ENCODE results near the gene TNS1.

Gene TNS1

DNA sequence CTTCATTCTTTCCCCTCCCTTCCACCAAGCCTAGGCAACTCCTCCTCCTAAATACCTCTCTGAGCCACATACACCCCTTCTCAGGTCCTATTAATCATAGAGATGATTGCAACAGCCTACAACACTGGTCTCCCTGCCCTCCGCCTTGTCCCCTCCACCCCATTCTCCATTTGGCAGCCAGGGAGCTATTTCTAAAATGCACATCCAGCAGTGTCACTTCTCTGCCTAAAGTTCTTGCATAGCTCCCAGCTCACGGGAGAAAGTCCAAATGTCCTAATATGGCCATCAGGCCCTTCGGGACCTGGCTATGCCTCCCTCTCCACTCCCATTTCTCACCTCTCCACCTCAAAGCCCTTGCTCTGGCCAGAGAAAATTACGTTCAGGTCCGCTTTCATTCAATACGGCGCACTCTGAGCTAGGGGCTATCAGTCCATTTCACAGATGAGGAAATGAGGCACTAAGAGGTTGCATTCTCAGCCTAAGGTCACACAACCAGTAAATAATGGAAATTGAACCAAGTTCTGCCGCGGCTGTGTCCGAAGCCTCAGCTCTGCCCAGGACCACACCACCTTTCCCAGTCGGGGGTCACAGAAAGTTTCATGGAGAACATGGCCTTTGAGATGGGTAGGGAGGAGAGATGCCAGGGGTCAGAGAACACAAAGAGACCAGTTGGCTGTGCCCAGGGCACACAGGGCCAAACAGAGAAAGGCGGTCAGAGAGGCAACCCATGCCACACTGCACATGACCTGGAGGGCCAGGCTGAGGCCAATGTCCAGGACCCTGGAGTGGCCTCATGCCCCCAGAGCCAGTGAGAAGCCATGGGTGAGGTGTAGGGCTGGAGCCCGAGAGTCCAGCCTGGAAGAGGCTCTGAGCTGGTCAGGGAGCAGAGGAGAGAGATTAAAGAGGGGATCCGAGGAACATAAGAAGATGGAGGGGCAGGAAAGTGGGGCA lies 72.8 kb downstream of the TNS1 start:
- DNase-seq (no peak), ATAC-seq (no peak)

DNA sequence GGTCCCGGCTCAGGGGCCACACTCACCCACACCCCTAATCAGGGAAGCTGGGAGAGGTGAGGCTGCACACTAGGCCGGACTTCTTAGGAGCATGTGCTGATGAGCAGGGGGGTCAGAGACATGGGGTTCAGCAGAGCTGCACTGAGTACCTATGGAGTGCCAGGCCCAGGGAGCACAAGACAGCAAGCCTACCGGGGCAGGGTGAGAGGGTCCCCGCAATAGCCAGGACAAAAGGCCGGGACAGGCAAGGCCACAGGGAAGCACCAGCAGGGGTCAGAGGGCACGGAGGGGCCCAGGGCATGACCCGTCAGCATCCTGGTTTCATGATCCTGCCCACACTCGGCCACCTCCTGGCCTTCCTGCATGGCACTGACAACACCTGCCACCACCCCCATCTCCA lies 73.5 kb downstream of the TNS1 start:
- ATAC-seq: no peak
- no peak for DNase-seq

- no peak for ATAC-seq
Observed at GRCh38 chr2:217928324-217929181, 74.2 kb downstream of the TNS1 start.

DNA sequence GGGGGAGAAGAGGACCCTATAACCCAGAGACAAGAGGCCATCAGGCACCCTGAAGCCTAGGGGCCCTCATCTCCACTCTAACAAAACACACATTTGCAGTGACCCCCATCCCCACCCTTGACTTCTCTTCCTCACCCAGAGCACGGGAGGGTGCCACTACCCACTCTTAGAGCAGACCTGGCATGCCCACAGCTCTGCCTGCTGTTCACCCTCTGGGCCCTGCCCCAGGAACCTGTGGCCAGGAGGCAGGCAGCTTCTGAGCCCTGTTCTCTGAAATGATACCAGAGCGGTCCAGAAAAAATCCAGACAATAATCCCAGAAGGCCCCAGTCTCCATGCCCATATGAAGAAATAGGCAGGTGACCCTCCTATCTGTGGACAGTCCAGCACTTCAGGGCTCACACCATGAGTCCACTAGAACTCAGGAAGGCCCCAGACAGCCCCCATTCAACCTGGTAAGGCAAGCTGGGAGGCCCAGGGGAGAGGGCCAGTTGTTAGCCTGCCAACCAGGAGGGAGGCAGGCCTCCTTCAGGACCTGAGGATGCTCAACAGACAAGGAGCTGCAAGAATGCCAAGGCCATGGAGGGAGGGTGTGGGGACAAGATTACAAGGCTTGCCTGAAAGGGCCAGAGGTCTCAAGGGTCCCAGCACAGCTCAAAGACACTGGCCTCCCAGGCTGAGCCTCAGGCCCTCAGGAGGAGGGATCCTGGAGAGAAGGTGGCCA lies 75.0 kb downstream of the TNS1 start:
- ATAC-seq: no peak

More at GRCh38 chr2:217928324-217929181, 74.2 kb downstream of the TNS1 start:
- DNase-seq: no peak

GRCh38 chr2:217926801-217927200 lies 76.0 kb downstream of the TNS1 start:
- no peak for DNase-seq
- ATAC-seq: no peak

More for the DNA sequence above, 75.0 kb downstream of the TNS1 start:
- DNase-seq: no peak

- DNase-seq: no peak
- no peak for ATAC-seq
Observed at GRCh38 chr2:217924346-217924901, 78.4 kb downstream of the TNS1 start.

- no peak for ATAC-seq
- DNase-seq: no peak
Observed at GRCh38 chr2:217923007-217923686, 79.6 kb downstream of the TNS1 start.

- no peak for ATAC-seq
- no peak for DNase-seq
Observed at GRCh38 chr2:217922101-217923006, 80.4 kb downstream of the TNS1 start.

DNA sequence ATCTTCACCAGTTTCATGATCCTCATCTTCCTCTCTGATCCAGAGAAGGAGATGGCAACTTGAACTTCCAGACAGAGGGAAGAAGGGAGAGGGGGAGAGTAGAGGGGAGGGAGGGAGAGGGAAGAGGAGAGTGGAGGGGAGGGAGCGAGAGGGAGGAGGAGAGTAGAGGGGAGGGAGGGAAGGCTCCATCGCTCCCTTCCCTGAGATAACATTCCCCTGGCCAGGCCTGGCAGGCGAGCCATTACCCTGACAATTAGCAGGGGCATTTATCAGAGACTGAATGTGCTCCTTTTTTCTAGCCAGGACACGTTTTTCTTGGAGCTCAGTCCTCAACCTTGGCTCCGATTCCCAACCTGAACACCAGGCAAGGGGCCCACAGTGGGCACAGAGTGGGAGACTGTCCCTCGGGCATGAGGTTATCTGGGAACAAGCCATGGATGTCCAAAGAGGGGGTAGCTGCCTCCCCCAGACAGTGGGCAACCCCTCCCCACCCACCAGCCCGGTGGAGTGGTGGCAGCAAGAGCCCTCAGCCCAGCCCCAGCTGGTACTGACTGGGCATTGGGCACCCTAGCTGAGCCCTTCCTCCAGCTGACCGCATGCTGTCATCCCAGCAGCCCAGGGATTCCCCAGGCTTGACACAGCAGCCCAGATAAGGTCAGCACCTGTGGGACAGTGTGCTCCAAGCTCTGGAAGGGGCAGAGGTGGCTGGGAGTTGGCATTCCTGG lies 81.8 kb downstream of the TNS1 start:
- ATAC-seq: no peak
- no peak for DNase-seq

DNA sequence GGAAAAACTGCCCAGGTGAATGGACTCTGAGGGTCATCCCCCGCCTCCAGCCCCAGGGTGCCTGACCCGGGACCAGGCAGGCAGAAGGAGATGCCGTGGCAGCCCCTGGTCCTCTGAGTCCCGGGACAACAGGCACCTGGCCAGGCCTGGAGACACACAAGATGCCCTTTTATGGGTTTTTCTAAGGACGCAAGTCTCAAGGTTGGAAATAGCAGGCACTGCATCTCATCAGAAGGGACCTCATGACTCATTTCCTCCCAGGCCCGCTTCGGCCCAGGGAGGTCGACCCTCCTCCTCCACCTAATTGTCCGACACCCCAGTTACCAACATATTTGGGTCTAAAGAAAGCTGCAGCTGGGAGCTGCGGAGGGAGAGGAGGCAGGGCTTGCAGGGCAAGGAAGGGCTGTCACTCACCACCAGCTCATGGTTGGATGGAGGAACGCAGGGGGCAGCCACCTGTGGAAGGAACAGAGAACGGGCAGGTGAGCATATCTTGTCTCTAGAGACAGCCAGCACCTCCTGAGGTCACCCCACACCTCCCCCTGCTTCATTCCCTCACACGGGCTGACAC lies 82.9 kb downstream of the TNS1 start:
- no peak for DNase-seq
- no peak for ATAC-seq

GRCh38 chr2:217919204-217919603 lies 83.6 kb downstream of the TNS1 start:
- no peak for DNase-seq
- no peak for ATAC-seq

- ATAC-seq: no peak
- DNase-seq: no peak
Observed at GRCh38 chr2:217918308-217919024, 84.3 kb downstream of the TNS1 start.

- no peak for ATAC-seq
- no peak for DNase-seq
Observed at GRCh38 chr2:217916504-217917254, 86.1 kb downstream of the TNS1 start.

GRCh38 chr2:217915706-217916105 lies 87.1 kb downstream of the TNS1 start:
- DNase-seq (no peak), ATAC-seq (no peak)

DNA sequence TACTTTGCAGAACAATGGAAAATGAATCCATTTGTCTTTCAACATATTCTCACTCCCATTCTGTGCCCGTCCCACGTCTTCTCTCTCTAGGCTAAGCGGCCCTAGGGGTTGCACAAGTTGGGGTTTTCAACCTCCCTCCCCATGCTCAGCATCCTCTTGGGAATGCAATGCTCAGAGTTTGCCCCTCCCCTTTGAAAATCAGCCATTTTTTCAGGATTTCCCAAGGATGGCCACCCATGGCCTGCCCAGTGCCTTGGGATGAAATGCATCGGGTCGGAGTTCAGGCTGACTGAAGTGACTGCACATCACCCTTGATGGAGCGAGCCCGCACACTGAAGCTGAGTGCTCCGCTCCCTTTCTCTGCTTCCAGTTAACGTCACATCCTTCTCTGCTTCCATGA lies 87.9 kb downstream of the TNS1 start:
- ATAC-seq: no peak
- no peak for DNase-seq

- DNase-seq: no peak
- no peak for ATAC-seq
Observed at GRCh38 chr2:217914078-217914477, 88.7 kb downstream of the TNS1 start.

GRCh38 chr2:217913436-217913835 lies 89.4 kb downstream of the TNS1 start:
- ATAC-seq (no peak), DNase-seq (no peak)

All from stimulated activated naive CD8-positive, alpha-beta T cell treated with anti-CD3 and anti-CD28 coated beads, Interleukin-15, Interleukin-2, amounts not matched to agents 100 U/mL and 50 U/mL, for 24 hours (primary cell).